NT2/D1 (cell line): Measurements from ENCODE around the gene ANGPTL2.

Source experiments
- DNase-seq: peaks from one replicate; pipeline ENCODE4 v3.0.0-alpha.2; 2011; ENCODE audit warnings: low read depth, low spot score
- H3K27me3 ChIP-seq: 2 replicates; pipeline ENCODE4 v1.6.0; 2011; ENCODE audit warnings: mild to moderate bottlenecking; ENCODE audit not compliant: insufficient read length, insufficient read depth
- H3K36me3 ChIP-seq: 2 replicates; pipeline ENCODE4 v1.6.1; 2011; ENCODE audit warnings: mild to moderate bottlenecking, low read length, mixed read lengths; ENCODE audit not compliant: insufficient read depth, insufficient read length
- H3K4me1 ChIP-seq: 2 replicates; pipeline ENCODE4 v1.5.1; 2011; ENCODE audit not compliant: insufficient read depth, insufficient read length
- H3K4me3 ChIP-seq: 2 replicates; pipeline ENCODE4 v1.5.1; 2011; ENCODE audit warnings: low read depth; ENCODE audit not compliant: insufficient read length
- H3K9ac ChIP-seq: 2 replicates; pipeline ENCODE4 v1.6.0; 2011; ENCODE audit warnings: low read depth; ENCODE audit not compliant: insufficient read length
- H3K9me3 ChIP-seq: 2 replicates; pipeline ENCODE4 v1.5.1; 2011; ENCODE audit warnings: mild to moderate bottlenecking, low read length; ENCODE audit not compliant: insufficient read depth
- SUZ12 ChIP-seq: IDR thresholded peaks from 2 replicates; pipeline ENCODE4 v1.6.1; 2011; ENCODE audit not compliant: insufficient read length, insufficient read depth; ENCODE audit errors: extremely low read depth
- YY1 ChIP-seq: IDR thresholded peaks from 2 replicates; pipeline ENCODE4 v1.6.1; 2011; ENCODE audit not compliant: insufficient read length, insufficient read depth
- ZNF274 ChIP-seq: IDR thresholded peaks from 2 replicates; pipeline ENCODE4 v1.6.1; 2011; ENCODE audit warnings: mild to moderate bottlenecking, low read depth, low read length

ANGPTL2 gene

GRCh38 chr9:127055745-127056402 lies 66.6 kb downstream of the ANGPTL2 start:
- H3K9me3 ChIP-seq: no peaks in the 10 kb centered on the region
- H3K27me3 ChIP-seq: no peaks in the 10 kb centered on the region
- peaks cover 2% of the 10 kb centered on the region for H3K4me1 ChIP-seq
- no peak for DNase-seq
- H3K36me3 ChIP-seq: no peaks in the 10 kb centered on the region
- TF ChIP-seq SUZ12: no peak
- TF ChIP-seq ZNF274: no peak
- no peak for TF ChIP-seq YY1
- no peak overlapping the region for H3K4me3 ChIP-seq
- H3K9ac ChIP-seq: no peak overlapping the region

GRCh38 chr9:127053960-127054359 lies 68.5 kb downstream of the ANGPTL2 start:
- no peak overlapping the region for H3K4me3 ChIP-seq
- H3K36me3 ChIP-seq: no peaks in the 10 kb centered on the region
- H3K4me1 ChIP-seq: peaks cover 2% of the 10 kb centered on the region
- no peak for DNase-seq
- no peaks in the 10 kb centered on the region for H3K9me3 ChIP-seq
- no peaks in the 10 kb centered on the region for H3K27me3 ChIP-seq
- H3K9ac ChIP-seq: no peak overlapping the region
- TF ChIP-seq YY1 (no peak), ZNF274 (no peak), SUZ12 (no peak)

- H3K36me3 ChIP-seq: no peaks in the 10 kb centered on the region
- no peaks in the 10 kb centered on the region for H3K9me3 ChIP-seq
- H3K4me3 ChIP-seq: no peak overlapping the region
- H3K27me3 ChIP-seq: no peaks in the 10 kb centered on the region
- H3K9ac ChIP-seq: no peak overlapping the region
- DNase-seq: no peak
- no peak for TF ChIP-seq SUZ12
- TF ChIP-seq YY1: no peak
- no peak for TF ChIP-seq ZNF274
- H3K4me1 ChIP-seq: peaks cover 2% of the 10 kb centered on the region
These were observed 69.2 kb downstream of the ANGPTL2 start for GRCh38 chr9:127053057-127053821.

GRCh38 chr9:127051881-127052595 lies 70.4 kb downstream of the ANGPTL2 start:
- Histone ChIP-seq H3K9ac (no peak overlapping the region), H3K36me3 (no peaks in the 10 kb centered on the region), H3K4me3 (no peak overlapping the region), H3K27me3 (no peaks in the 10 kb centered on the region), H3K4me1 (peaks cover 2% of the 10 kb centered on the region), H3K9me3 (no peaks in the 10 kb centered on the region)
- TF ChIP-seq YY1 (no peak), SUZ12 (no peak), ZNF274 (no peak)
- DNase-seq: no peak

GRCh38 chr9:127050591-127051001 lies 71.8 kb downstream of the ANGPTL2 start:
- H3K4me1 ChIP-seq: peaks cover 2% of the 10 kb centered on the region
- no peak overlapping the region for H3K4me3 ChIP-seq
- TF ChIP-seq YY1: no peak
- TF ChIP-seq SUZ12: no peak
- H3K9me3 ChIP-seq: no peaks in the 10 kb centered on the region
- no peaks in the 10 kb centered on the region for H3K27me3 ChIP-seq
- H3K36me3 ChIP-seq: no peaks in the 10 kb centered on the region
- no peak for DNase-seq
- no peak overlapping the region for H3K9ac ChIP-seq

- Histone ChIP-seq H3K36me3 (no peaks in the 10 kb centered on the region), H3K9ac (no peak overlapping the region), H3K4me3 (no peak overlapping the region), H3K9me3 (no peaks in the 10 kb centered on the region), H3K4me1 (peaks cover 2% of the 10 kb centered on the region), H3K27me3 (no peaks in the 10 kb centered on the region)
- no peak for DNase-seq
- TF ChIP-seq ZNF274 (no peak), SUZ12 (no peak), YY1 (no peak)
These were observed 72.3 kb downstream of the ANGPTL2 start for GRCh38 chr9:127050152-127050551.

GRCh38 chr9:127049581-127049980 lies 72.9 kb downstream of the ANGPTL2 start:
- Histone ChIP-seq H3K4me1 (peaks cover 2% of the 10 kb centered on the region), H3K9ac (no peak overlapping the region), H3K36me3 (no peaks in the 10 kb centered on the region), H3K9me3 (no peaks in the 10 kb centered on the region), H3K27me3 (no peaks in the 10 kb centered on the region), H3K4me3 (no peak overlapping the region)
- no peak for DNase-seq
- TF ChIP-seq SUZ12: no peak
- TF ChIP-seq ZNF274: no peak
- no peak for TF ChIP-seq YY1
